Measurements from ENCODE around the gene PCP2. TPM values are rescaled to one million over a fixed set of nuclear protein-coding genes. Genes with fewer than 3 reads are reported as not detected.

The PCP2 gene
- total and polyA plus RNA-seq, 2 of the 8 experiments (the other 6 are each of a cell fraction or from before 2014, with no cell fraction given): not detected

- peak overlapping the region in 1 of 2 experiments; percentile 86; a peak in 1 of 4 replicates for H3K4me2 ChIP-seq (ENCODE audit: insufficient read depth in 1 of 2, low read depth in 2 of 2, low read length in 2 of 2)
- DNase-seq (ENCODE audit: low read depth in 1 of 2, low spot score in 2 of 2): no peak
- H2BK12ac ChIP-seq (ENCODE audit: low read depth, low read length): no peak overlapping the region
- H3K14ac ChIP-seq (ENCODE audit: insufficient read length): no peak overlapping the region
- H3K18ac ChIP-seq (ENCODE audit: extremely low read depth, low read length): no peak overlapping the region
- H3K56ac ChIP-seq (replicated peaks; ENCODE audit: insufficient read length, low read depth, low read length): no peak overlapping the region
- no peak for FAIRE-seq
- H4K20me1 ChIP-seq (replicated peaks in 1 of 2; ENCODE audit: control insufficient read depth in 1 of 2, insufficient read depth in 2 of 2, low read length in 2 of 2): peaks cover 8 to 19% of the 10 kb centered on the region in 2 experiments
- H4K8ac ChIP-seq (ENCODE audit: extremely low read depth, insufficient read depth, low read length): no peak overlapping the region
- no peak for TF ChIP-seq SRF (IDR thresholded peaks at IDR 0.05; ENCODE audit: low read depth, low read length)
- TF ChIP-seq EZH2 (IDR thresholded peaks at IDR 0.05; ENCODE audit: low read depth, low read length, severe bottlenecking): no peak
- TF ChIP-seq CBX8 (IDR thresholded peaks at IDR 0.05; ENCODE audit: borderline replicate concordance, low read depth, low read length): no peak
- no peak for TF ChIP-seq ATF3 (IDR thresholded peaks at IDR 0.05; ENCODE audit: insufficient read depth, low read depth, low read length)
- no peak for TF ChIP-seq GABPA (IDR thresholded peaks at IDR 0.05; ENCODE audit: borderline replicate concordance, insufficient read depth, low read length)
- no peak for TF ChIP-seq CBX5 (IDR thresholded peaks at IDR 0.05; ENCODE audit: low read depth, low read length)
- no peak for TF ChIP-seq YY1 (IDR thresholded peaks at IDR 0.05; ENCODE audit: low read depth, low read length)
- H3K36me3 ChIP-seq (ENCODE audit: control insufficient read depth in 2 of 4, insufficient read depth in 4 of 4, low read length in 3 of 4): no peaks in the 10 kb centered on the region
- no peak overlapping the region for H2BK15ac ChIP-seq (ENCODE audit: low read length)
- ChIA-PET POLR2A (ENCODE audit: partially characterized antibody) (interaction anchor here (0.6 to 0.9 kb wide), 3 partner anchors 20 to 207 kb away, joined by 3 read pairs; no protein-coding TSS in a partner anchor), CTCF (ENCODE audit: partially characterized antibody) (interaction anchor here (0.5 to 5.0 kb wide), 6 partner anchors 25 to 348 kb away, joined by 3 to 27 read pairs (median 3); no protein-coding TSS in a partner anchor)
- H2BK5ac ChIP-seq (ENCODE audit: low read depth, low read length): no peak overlapping the region
- no peaks in the 10 kb centered on the region for H3K9me3 ChIP-seq (ENCODE audit: insufficient read depth in 2 of 2, low read depth in 1 of 2, low read length in 1 of 2)
- H3K23ac ChIP-seq (ENCODE audit: insufficient read length): no peak overlapping the region
- H2AK5ac ChIP-seq (ENCODE audit: low read depth, low read length): no peak overlapping the region
- no peak overlapping the region for H2AFZ ChIP-seq (ENCODE audit: low read length)
- peaks cover 7% of the 10 kb centered on the region for H3K79me1 ChIP-seq (ENCODE audit: low read depth, low read length)
- 79% methylated on average over 6 of the region's 6 CpGs; no CpG with 5 or more reads in 1 of the 2 experiments for WGBS, 2 experiments (ENCODE audit: extremely low coverage in 1 of 2, insufficient coverage in 1 of 2, insufficient read length in 1 of 2, insufficient replicate concordance in 2 of 2, low coverage in 1 of 2, low lambda C conversion rate in 2 of 2, missing lambda C conversion rate in 1 of 2)
- H4K91ac ChIP-seq (replicated peaks; ENCODE audit: insufficient read length, low read length): no peak overlapping the region
- no peak overlapping the region for H3K9ac ChIP-seq (replicated peaks in 1 of 4; ENCODE audit: extremely low read depth in 1 of 4, low read depth in 3 of 4, low read length in 3 of 4)
- no peak overlapping the region for H2BK20ac ChIP-seq (ENCODE audit: low read length)
- H3K4me3 ChIP-seq (ENCODE audit: extremely low read depth in 1 of 4, insufficient read depth in 2 of 4, low read depth in 3 of 4, low read length in 4 of 4): no peak overlapping the region
- H2BK120ac ChIP-seq (replicated peaks; ENCODE audit: low read depth, low read length): no peak overlapping the region
- no peak overlapping the region for H4K5ac ChIP-seq (ENCODE audit: insufficient read length, low read depth, low read length)
- no peak overlapping the region for H3K27ac ChIP-seq (ENCODE audit: low read depth, low read length)
- no peak overlapping the region for H3K4ac ChIP-seq (replicated peaks; ENCODE audit: insufficient read length, low read depth, low read length)
- H3K23me2 ChIP-seq (ENCODE audit: low read depth, low read length): peaks cover 11% of the 10 kb centered on the region; the same call in 1 of the 2 replicates
- no peaks in the 10 kb centered on the region for H3K27me3 ChIP-seq (replicated peaks in 1 of 4; ENCODE audit: control insufficient read depth in 3 of 4, extremely low read depth in 1 of 4, insufficient read depth in 3 of 4, low read length in 3 of 4)
- peaks cover 0 to 28% of the 10 kb centered on the region in 2 experiments; a peak in 2 of 4 replicates for H3K79me2 ChIP-seq (ENCODE audit: control insufficient read depth in 1 of 2, insufficient read depth in 2 of 2, low read length in 2 of 2)
- H3K4me1 ChIP-seq (replicated peaks in 1 of 4; ENCODE audit: control insufficient read depth in 3 of 4, insufficient read depth in 4 of 4, low read length in 3 of 4): peaks cover 0 to 11% (median 5%) of the 10 kb centered on the region in 4 experiments; a peak in 5 of 7 replicates
Measured at GRCh38 chr19:7598180-7598579, 35.3 kb downstream of the PCP2 start.
